ENCODE measurements around the gene DPM3.

- TF ChIP-seq CTCF (IDR thresholded peaks at IDR 0.05) (no peak), NFIC (IDR thresholded peaks at IDR 0.05; ENCODE audit: borderline replicate concordance) (no peak), FOXM1 (IDR thresholded peaks at IDR 0.05; ENCODE audit: low read depth) (no peak), TEAD4 (IDR thresholded peaks at IDR 0.05; ENCODE audit: borderline replicate concordance, insufficient read depth) (no peak), EP300 (IDR thresholded peaks at IDR 0.05; ENCODE audit: borderline replicate concordance in 1 of 2, low read depth in 1 of 2, low read length in 1 of 2) (no peak), RFX5 (IDR thresholded peaks at IDR 0.05; ENCODE audit: low read length) (no peak)
- TF ChIP-seq, protein P1, sequence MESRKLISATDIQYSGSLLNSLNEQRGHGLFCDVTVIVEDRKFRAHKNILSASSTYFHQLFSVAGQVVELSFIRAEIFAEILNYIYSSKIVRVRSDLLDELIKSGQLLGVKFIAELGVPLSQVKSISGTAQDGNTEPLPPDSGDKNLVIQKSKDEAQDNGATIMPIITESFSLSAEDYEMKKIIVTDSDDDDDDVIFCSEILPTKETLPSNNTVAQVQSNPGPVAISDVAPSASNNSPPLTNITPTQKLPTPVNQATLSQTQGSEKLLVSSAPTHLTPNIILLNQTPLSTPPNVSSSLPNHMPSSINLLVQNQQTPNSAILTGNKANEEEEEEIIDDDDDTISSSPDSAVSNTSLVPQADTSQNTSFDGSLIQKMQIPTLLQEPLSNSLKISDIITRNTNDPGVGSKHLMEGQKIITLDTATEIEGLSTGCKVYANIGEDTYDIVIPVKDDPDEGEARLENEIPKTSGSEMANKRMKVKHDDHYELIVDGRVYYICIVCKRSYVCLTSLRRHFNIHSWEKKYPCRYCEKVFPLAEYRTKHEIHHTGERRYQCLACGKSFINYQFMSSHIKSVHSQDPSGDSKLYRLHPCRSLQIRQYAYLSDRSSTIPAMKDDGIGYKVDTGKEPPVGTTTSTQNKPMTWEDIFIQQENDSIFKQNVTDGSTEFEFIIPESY (IDR thresholded peaks at IDR 0.05; ENCODE audit: borderline replicate concordance, low read depth) = no peak
Observed at GRCh38 chr1:155175281-155175926, 35.1 kb upstream of the DPM3 start.

Measured in SK-N-SH (cell line).